OCI-M2 (cell line): ENCODE results near the gene HTR3B.
"Not testable (repeated sequence)": the region's sequence is repeated elsewhere in the genome, so short reads cannot be mapped to it uniquely, and the experiment has no call there.

ENCODE experiments used
- DNase-seq: peaks from one replicate; lab custom pipeline; 2025; ENCODE audit not compliant: unreplicated experiment; lab: John Stamatoyannopoulos, UW

Gene HTR3B

GRCh38 chr11:113884361-113884836 is 20.2 kb upstream of the HTR3B start:
- DNase-seq, result no peak

DNA sequence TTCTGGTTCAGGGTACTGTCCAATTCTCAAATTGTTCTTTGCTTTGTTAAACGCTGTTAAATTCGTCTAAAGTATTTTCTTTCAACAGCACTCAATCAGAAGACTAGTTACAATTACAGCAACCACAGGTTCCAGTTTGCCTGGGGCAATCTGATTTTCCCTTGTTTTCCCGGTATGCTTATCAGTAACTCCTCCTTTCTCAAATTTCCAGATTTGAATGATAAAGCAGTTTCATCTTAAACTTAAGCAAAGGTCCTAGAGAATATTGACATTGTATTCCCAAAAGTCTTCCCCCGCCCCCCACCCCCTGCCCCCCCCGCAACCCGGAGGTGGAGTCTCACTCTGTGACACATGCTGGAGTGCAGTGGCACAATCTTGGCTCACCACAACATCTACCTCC is 18.7 kb upstream of the HTR3B start:
- no peak for DNase-seq

DNA sequence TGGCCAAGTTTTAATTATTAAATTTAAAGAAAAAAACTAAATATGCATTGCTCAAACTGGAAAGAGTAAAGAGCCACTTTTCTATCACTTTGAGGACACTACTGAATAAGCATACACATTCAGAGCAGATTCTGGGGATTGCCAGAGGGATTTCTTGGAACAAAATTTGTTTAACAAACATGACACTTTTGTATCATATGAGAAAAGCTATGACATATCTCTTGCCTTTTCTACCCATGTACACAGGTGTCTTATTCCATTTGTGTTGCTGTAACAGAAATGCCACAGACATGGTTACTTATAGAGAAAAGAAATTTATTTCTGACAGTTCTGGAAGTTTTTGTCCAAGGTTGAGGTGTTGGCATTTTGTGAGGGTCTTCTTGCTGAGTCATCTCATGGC is 15.7 kb upstream of the HTR3B start:
- DNase-seq, result no peak

DNA sequence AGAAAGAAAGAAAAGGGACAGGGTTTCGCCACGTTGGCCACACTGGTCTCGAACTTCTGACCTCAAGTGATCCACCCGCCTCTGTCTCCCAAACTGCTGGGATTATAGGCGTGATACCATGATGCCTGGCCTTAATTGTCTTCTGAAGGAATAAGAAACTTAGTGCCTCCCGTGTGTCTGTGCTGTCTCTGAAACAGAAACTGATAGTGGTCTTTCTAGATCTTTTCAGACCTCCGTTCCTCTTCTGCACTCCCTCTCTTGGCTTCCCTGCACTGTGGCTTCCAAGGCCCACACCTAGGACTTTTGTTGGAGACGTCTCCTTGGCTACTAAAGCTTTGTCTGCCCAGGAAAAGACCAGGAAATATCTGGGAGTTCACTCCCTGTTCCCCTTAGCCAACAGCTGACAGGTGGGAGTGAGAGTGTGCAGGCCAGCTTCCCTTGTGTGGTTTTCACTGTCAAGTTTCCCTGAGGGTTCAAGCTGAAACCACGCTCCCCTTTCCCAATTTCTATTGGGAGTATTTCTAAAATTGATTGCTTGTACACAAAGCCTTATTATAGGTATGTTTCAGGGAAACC is 10.1 kb upstream of the HTR3B start:
- DNase-seq, result no peak

GRCh38 chr11:113895367-113896155 is 9.0 kb upstream of the HTR3B start:
- DNase-seq, result no peak

DNA sequence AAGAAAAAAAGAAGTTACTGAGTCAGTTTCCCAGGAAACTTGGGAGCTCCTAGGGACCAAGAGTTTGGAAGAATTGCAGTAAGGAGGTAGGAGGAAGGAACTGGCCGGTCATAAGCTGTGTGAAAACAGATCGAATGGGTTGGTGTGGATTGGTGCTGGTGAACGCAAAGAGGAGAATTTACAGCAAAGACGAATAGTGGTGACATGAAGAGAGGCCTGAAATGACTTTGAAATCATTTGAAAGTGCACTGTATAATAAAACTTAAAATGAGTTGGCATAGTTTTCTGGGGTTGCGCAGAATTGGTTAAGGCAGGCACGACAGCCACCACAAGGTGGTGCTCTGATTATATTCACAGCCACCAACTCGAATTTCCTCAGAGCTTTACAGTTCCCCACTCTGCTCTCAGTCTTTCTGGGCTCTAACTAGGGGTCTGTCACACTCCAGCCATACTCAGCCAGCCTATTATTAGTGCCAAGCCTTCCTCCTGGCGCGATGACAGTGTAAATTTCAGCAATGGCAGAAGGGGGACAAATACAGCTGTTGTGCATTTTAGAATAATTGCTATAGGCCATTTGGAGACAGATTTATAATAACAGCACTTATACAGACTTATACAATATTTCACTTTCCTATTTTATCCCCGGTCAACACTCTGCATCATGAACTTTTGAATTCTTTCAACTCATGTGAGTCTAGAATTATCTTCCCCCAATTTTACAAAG is 8.3 kb upstream of the HTR3B start:
- DNase-seq, result no peak

GRCh38 chr11:113901141-113901540 is 3.5 kb upstream of the HTR3B start:
- DNase-seq, result no peak

- DNase-seq, result no peak
Measured at GRCh38 chr11:113906038-113906437, 1.4 kb downstream of the HTR3B start.

- no peak for DNase-seq
Measured at GRCh38 chr11:113906516-113906915, 1.9 kb downstream of the HTR3B start.

GRCh38 chr11:113907152-113907551 is 2.6 kb downstream of the HTR3B start:
- DNase-seq, result no peak

DNA sequence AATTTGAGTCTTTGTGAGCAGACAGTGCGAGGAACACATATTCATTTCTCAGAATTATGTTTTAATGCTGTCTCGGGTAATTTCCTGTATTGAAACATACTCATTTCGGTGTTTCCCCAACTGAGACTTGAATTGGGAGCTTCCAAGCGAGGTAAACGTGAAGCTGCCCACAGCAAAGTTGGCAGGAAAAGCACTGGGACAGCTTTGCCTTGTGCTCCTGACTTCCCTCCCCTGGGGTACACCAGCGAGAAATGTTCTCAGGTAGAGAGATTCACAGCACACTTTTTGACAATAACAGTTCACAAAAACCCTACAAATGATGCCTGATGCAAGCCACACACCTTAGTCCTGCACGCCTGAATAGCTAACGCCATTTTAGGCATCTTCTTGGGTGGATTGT is 3.1 kb downstream of the HTR3B start:
- no peak for DNase-seq

DNA sequence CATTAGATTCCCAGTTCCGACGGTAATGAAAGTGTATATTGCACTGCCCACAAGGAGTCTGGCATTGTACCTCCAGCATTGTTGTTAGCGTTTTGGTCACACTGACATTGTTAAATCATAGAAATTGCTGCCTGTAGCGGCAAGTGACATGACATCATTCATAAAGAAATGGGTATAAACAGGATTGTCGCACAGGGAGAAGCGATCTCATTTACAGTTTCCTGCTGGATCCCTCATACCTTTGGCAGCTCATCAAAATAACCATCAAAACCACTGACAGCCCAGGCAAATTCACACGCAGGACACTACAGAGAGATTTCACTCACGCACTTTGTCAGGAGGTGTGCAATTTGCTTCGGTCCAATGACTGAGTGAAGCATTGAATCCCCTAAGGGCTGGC is 3.5 kb downstream of the HTR3B start:
- no peak for DNase-seq

- not testable (repeated sequence) for DNase-seq
Measured at GRCh38 chr11:113911491-113911890, 6.9 kb downstream of the HTR3B start.

- no peak for DNase-seq
Measured at GRCh38 chr11:113923572-113923971, 19.0 kb downstream of the HTR3B start.

DNA sequence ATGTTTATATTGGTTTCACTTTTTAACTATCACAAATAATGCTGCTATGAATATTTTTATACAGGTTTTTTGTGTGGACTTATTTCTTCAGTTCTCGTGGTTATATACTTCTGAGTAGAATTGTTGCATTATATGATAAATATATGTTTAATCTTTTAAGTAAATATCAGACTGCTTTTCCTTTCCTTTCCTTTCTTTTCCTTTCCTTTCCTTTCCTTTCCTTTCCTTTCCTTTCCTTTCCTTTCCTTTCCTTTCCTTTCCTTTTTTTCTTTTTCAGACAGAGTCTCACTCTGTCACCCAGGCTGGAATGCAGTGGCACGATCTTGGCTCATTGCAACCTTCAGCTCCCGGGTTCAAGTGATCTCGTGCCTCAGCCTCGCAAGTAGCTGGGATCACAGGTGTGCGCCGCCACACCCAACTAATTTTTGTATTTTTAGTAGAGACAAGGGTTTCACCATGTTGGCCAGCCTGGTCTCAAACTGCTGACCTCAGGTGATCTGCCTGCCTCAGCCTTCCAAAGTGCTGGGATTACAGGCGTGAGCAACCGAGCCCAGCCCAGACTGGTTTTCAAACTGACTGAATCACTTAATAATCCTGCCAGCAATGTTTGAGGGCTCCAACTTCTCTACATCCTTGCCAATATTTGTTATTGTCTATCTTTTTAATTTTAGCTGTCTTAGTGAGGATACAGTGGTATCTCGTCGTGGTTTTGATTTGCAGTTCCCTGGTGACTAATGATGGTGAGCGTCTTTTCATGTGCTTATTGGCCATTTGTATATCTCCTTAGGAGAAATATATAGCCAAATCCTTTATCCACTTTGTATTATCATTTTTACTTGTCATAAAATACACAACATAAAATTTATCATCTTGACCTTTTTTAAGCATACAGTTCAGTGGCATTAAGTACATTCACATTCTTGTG is 21.9 kb downstream of the HTR3B start:
- DNase-seq, result no peak

DNA sequence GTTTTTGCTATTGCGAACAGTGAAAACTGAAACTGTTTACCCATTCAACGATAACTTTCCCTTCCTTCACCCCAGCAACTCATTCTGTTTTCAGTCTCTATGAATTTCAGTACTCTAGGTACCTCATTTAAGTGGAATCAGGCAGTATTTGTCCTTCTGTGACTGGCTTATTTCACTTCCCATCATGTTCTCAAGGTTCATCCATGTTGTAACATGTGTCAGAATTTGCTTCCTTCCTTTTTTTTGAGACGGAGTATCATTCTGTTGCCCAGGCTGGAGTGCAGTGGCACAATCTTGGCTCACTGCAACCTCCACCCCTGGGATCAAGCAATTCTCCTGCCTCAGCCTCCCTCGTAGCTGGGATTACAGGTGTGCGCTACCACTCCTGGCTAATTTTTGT is 23.7 kb downstream of the HTR3B start:
- DNase-seq, result no peak

- DNase-seq, result no peak
Measured at GRCh38 chr11:113932788-113933187, 28.2 kb downstream of the HTR3B start.

GRCh38 chr11:113934193-113934592 is 29.6 kb downstream of the HTR3B start:
- DNase-seq, result not testable (repeated sequence)

DNA sequence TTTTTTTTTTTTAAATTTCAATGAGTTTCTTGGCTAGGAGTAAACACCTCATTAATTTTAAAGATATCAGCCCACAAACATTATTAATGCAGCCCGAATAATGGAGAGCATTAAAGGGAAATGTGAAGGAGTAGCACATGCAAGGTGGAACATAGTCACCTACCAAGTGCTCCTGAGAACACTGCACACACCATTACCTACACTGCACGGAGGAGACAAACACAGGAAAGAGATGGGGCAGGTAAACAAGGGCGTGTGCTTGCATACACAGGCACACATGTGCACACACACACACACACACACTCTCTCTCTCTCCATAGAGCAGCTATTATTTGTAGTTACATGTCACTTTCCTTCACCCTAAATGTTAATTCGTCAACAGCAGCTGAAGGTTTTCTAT is 30.2 kb downstream of the HTR3B start:
- no peak for DNase-seq

- DNase-seq, result no peak
Measured at GRCh38 chr11:113935858-113936257, 31.3 kb downstream of the HTR3B start.

GRCh38 chr11:113937918-113938317 is 33.3 kb downstream of the HTR3B start:
- DNase-seq, result no peak
